HEK293 (cell line): ENCODE measurements around the gene CNTNAP5.

Source experiments
- CTCF ChIA-PET: fragments of 350-600 bp; formaldehyde crosslinking; extraction: SDS; loops from one replicate; lab custom pipeline; 2021; ENCODE audit warnings: antibody characterized with exemption; lab: Yijun Ruan, JAX
- POLR2A ChIA-PET: fragments of 300-600 bp; formaldehyde crosslinking; extraction: SDS; loops from one replicate; lab custom pipeline; 2020; ENCODE audit warnings: antibody characterized with exemption, inconsistent platforms; lab: Yijun Ruan, JAX
- H3K27ac ChIP-seq: fragments of 200-500 bp; sonication (Bioruptor generic); 2 replicates; pipeline ENCODE4 v1.5.1; 2014; ENCODE audit warnings: low read depth, low read length, control low read depth, inconsistent platforms; ENCODE audit errors: extremely low read depth
- H3K36me3 ChIP-seq, 2 experiments: fragments of 200-500 bp in 1 of 2; sonication (Bioruptor generic) in 1 of 2; 1 replicate in 1 of 2; 2 replicates in 1 of 2; pipeline ENCODE4 v1.5.1; 2014 to 2017; ENCODE audit warnings: inconsistent platforms in 2 of 2, low read length in 2 of 2; ENCODE audit not compliant: control insufficient read depth in 2 of 2, insufficient read depth in 1 of 2
- H3K4me1 ChIP-seq: fragments of 200-500 bp; sonication (Bioruptor generic); 2 replicates; pipeline ENCODE4 v1.5.1; 2014; ENCODE audit warnings: mild to moderate bottlenecking, low read length, inconsistent platforms; ENCODE audit not compliant: control insufficient read depth, insufficient read depth
- H3K4me3 ChIP-seq: 2 replicates; pipeline ENCODE4 v1.5.1; 2011; ENCODE audit warnings: low read depth, mild to moderate bottlenecking, control low read depth, low read length, moderate library complexity
- H3K9me3 ChIP-seq: fragments of 200-500 bp; sonication (Bioruptor generic); 2 replicates; pipeline ENCODE4 v1.5.1; 2014; ENCODE audit warnings: low read depth, low read length, inconsistent platforms; ENCODE audit not compliant: control insufficient read depth, insufficient read depth
- ELK4 ChIP-seq: IDR thresholded peaks from 2 replicates; pipeline ENCODE4 v1.6.1; 2011; ENCODE audit warnings: mild to moderate bottlenecking, low read depth, low read length, borderline replicate concordance
- GFI1B ChIP-seq: fragments of 450-650 bp; formaldehyde crosslinking; IDR thresholded peaks from 2 replicates; pipeline ENCODE4 v1.5.1; 2016; ENCODE audit warnings: missing biosample characterization, missing genetic modification characterization
- HOXA7 ChIP-seq: sonication (generic); formaldehyde crosslinking; IDR thresholded peaks from 2 replicates; pipeline ENCODE4 v1.8.1; 2022; ENCODE audit warnings: missing genetic modification reagents, borderline replicate concordance
- KLF10 ChIP-seq: fragments of 450-650 bp; IDR thresholded peaks from 2 replicates; pipeline ENCODE4 v1.5.1; 2018; ENCODE audit warnings: missing biosample characterization, mild to moderate bottlenecking, missing genetic modification characterization
- KLF17 ChIP-seq: fragments of 450-650 bp; formaldehyde crosslinking; IDR thresholded peaks from 2 replicates; pipeline ENCODE4 v1.5.1; 2016; ENCODE audit warnings: missing biosample characterization, missing genetic modification characterization
- MZF1 ChIP-seq: fragments of 450-650 bp; formaldehyde crosslinking; IDR thresholded peaks from 2 replicates; pipeline ENCODE4 v1.5.1; 2017; ENCODE audit warnings: missing biosample characterization, missing genetic modification characterization, borderline replicate concordance
- PRDM1 ChIP-seq: fragments of 450-650 bp; formaldehyde crosslinking; IDR thresholded peaks from 2 replicates; pipeline ENCODE4; 2016; ENCODE audit warnings: missing biosample characterization, missing genetic modification characterization
- REPIN1 ChIP-seq: fragments of 450-650 bp; formaldehyde crosslinking; IDR thresholded peaks from 2 replicates; pipeline ENCODE4 v1.5.1; 2017; ENCODE audit warnings: missing biosample characterization, missing genetic modification characterization, low read depth
- SALL2 ChIP-seq: fragments of 450-650 bp; formaldehyde crosslinking; IDR thresholded peaks from 2 replicates; pipeline ENCODE4 v1.5.0; 2017; ENCODE audit warnings: missing biosample characterization, mild to moderate bottlenecking, missing genetic modification characterization, borderline replicate concordance
- SP3 ChIP-seq: fragments of 450-650 bp; formaldehyde crosslinking; IDR thresholded peaks from 2 replicates; pipeline ENCODE4 v1.5.1; 2016; ENCODE audit warnings: missing biosample characterization, missing genetic modification characterization
- ZBTB6 ChIP-seq: fragments of 450-650 bp; formaldehyde crosslinking; IDR thresholded peaks from 2 replicates; pipeline ENCODE4 v1.5.1; 2017; ENCODE audit warnings: missing biosample characterization, missing genetic modification characterization
- ZFP3 ChIP-seq: fragments of 450-650 bp; formaldehyde crosslinking; IDR thresholded peaks from 2 replicates; pipeline ENCODE4 v1.5.1; 2016; ENCODE audit warnings: low read depth, missing biosample characterization, missing genetic modification characterization
- ZNF114 ChIP-seq: fragments of 450-650 bp; formaldehyde crosslinking; IDR thresholded peaks from 2 replicates; pipeline ENCODE4 v1.5.0; 2017; ENCODE audit warnings: missing biosample characterization, missing genetic modification characterization
- ZNF146 ChIP-seq: fragments of 450-650 bp; formaldehyde crosslinking; IDR thresholded peaks from 2 replicates; pipeline ENCODE4 v1.5.1; 2016; ENCODE audit warnings: missing biosample characterization, missing genetic modification characterization
- ZNF157 ChIP-seq: fragments of 450-650 bp; formaldehyde crosslinking; IDR thresholded peaks from 2 replicates; pipeline ENCODE4 v1.5.1; 2016; ENCODE audit warnings: missing biosample characterization, missing genetic modification characterization
- ZNF16 ChIP-seq: fragments of 450-650 bp; formaldehyde crosslinking; IDR thresholded peaks from 2 replicates; pipeline ENCODE4 v1.5.1; 2016; ENCODE audit warnings: low read depth, missing biosample characterization, missing genetic modification characterization
- ZNF175 ChIP-seq: fragments of 450-650 bp; formaldehyde crosslinking; IDR thresholded peaks from 2 replicates; pipeline ENCODE4 v1.5.1; 2016; ENCODE audit warnings: missing biosample characterization, missing genetic modification characterization
- ZNF184 ChIP-seq: fragments of 450-650 bp; IDR thresholded peaks from 2 replicates; pipeline ENCODE4 v1.5.1; 2018; ENCODE audit warnings: missing biosample characterization, mild to moderate bottlenecking, missing genetic modification characterization
- ZNF211 ChIP-seq: fragments of 450-650 bp; formaldehyde crosslinking; IDR thresholded peaks from 2 replicates; pipeline ENCODE4 v1.5.1; 2016; ENCODE audit warnings: low read depth, missing biosample characterization, missing genetic modification characterization
- ZNF221 ChIP-seq: fragments of 450-650 bp; formaldehyde crosslinking; IDR thresholded peaks from 2 replicates; pipeline ENCODE4 v1.5.1; 2017; ENCODE audit warnings: missing biosample characterization, missing genetic modification characterization, borderline replicate concordance
- ZNF23 ChIP-seq: fragments of 450-650 bp; formaldehyde crosslinking; IDR thresholded peaks from 2 replicates; pipeline ENCODE4 v1.5.1; 2016; ENCODE audit warnings: missing biosample characterization, missing genetic modification characterization, borderline replicate concordance
- ZNF248 ChIP-seq: fragments of 450-650 bp; formaldehyde crosslinking; IDR thresholded peaks from 2 replicates; pipeline ENCODE4 v1.5.1; 2017; ENCODE audit warnings: missing biosample characterization, missing genetic modification characterization
- ZNF266 ChIP-seq: fragments of 450-650 bp; formaldehyde crosslinking; IDR thresholded peaks from 2 replicates; pipeline ENCODE4 v1.5.1; 2016; ENCODE audit warnings: missing biosample characterization, missing genetic modification characterization, low read depth
- ZNF426 ChIP-seq: fragments of 450-650 bp; formaldehyde crosslinking; IDR thresholded peaks from 2 replicates; pipeline ENCODE4 v1.5.1; 2017; ENCODE audit warnings: missing biosample characterization, missing genetic modification characterization, mild to moderate bottlenecking, inconsistent platforms, moderate library complexity
- ZNF473 ChIP-seq: fragments of 450-650 bp; formaldehyde crosslinking; IDR thresholded peaks from 2 replicates; pipeline ENCODE4 v1.5.1; 2017; ENCODE audit warnings: missing biosample characterization, missing genetic modification characterization
- ZNF529 ChIP-seq: fragments of 450-650 bp; formaldehyde crosslinking; IDR thresholded peaks from 2 replicates; pipeline ENCODE4 v1.5.1; 2017; ENCODE audit warnings: missing genetic modification characterization, missing biosample characterization; ENCODE audit not compliant: insufficient replicate concordance
- ZNF530 ChIP-seq: fragments of 450-650 bp; formaldehyde crosslinking; IDR thresholded peaks from 2 replicates; pipeline ENCODE4 v1.5.1; 2016; ENCODE audit warnings: low read depth, missing biosample characterization, missing genetic modification characterization
- ZNF580 ChIP-seq: fragments of 450-650 bp; formaldehyde crosslinking; IDR thresholded peaks from 2 replicates; pipeline ENCODE4 v1.5.1; 2016; ENCODE audit warnings: missing biosample characterization, missing genetic modification characterization
- ZNF692 ChIP-seq: fragments of 450-650 bp; formaldehyde crosslinking; IDR thresholded peaks from 2 replicates; pipeline ENCODE4 v1.5.1; 2016; ENCODE audit warnings: missing biosample characterization, missing genetic modification characterization
- ZNF707 ChIP-seq: fragments of 450-650 bp; formaldehyde crosslinking; IDR thresholded peaks from 2 replicates; pipeline ENCODE4 v1.5.1; 2016; ENCODE audit warnings: missing biosample characterization, missing genetic modification characterization
- ZNF777 ChIP-seq: fragments of 450-650 bp; formaldehyde crosslinking; IDR thresholded peaks from 2 replicates; pipeline ENCODE4 v1.5.1; 2017; ENCODE audit warnings: missing biosample characterization, missing genetic modification characterization, borderline replicate concordance

Gene CNTNAP5

GRCh38 chr2:124882423-124882822 is 857.3 kb downstream of the CNTNAP5 start (continued):
- TF ChIP-seq GFI1B (tag by site-specific recombination) (no peak), ZNF175 (tag by site-specific recombination) (no peak), HOXA7 (CRISPR knock-in tag) (no peak), ELK4 (no peak)

GRCh38 chr2:124883595-124883994 is 858.5 kb downstream of the CNTNAP5 start:
- Histone ChIP-seq H3K9me3 (no peaks in the 10 kb centered on the region), H3K36me3 (no peaks in the 10 kb centered on the region), H3K4me1 (no peaks in the 10 kb centered on the region), H3K27ac (no peak overlapping the region), H3K4me3 (no peak overlapping the region)
- TF ChIP-seq SP3 (tag by site-specific recombination) (no peak), ZNF221 (tag by site-specific recombination) (no peak), MZF1 (tag by site-specific recombination) (no peak), ZNF23 (tag by site-specific recombination) (no peak), KLF10 (no peak), ZNF692 (tag by site-specific recombination) (no peak), KLF17 (no peak), ZNF530 (tag by site-specific recombination) (no peak), ZNF248 (tag by site-specific recombination) (no peak), PRDM1 (tag by site-specific recombination) (no peak)
- ChIA-PET CTCF (no interaction called here), POLR2A (no interaction called here)

GRCh38 chr2:124884315-124884714 is 859.2 kb downstream of the CNTNAP5 start:
- CTCF ChIA-PET: no interaction called here
- TF ChIP-seq ZNF157 (tag by site-specific recombination) (no peak), ZNF266 (tag by site-specific recombination) (no peak), SALL2 (no peak), ZBTB6 (no peak), ZNF777 (tag by site-specific recombination) (no peak), REPIN1 (tag by site-specific recombination) (no peak), ZNF114 (no peak), ZNF580 (no peak), ZNF529 (tag by site-specific recombination) (no peak), ZNF16 (tag by site-specific recombination) (no peak), ZFP3 (tag by site-specific recombination) (no peak), ZNF146 (no peak), ZNF707 (tag by site-specific recombination) (no peak), ZNF426 (tag by site-specific recombination) (no peak), ZNF184 (tag by site-specific recombination) (no peak), ZNF473 (tag by site-specific recombination) (no peak), ZNF211 (tag by site-specific recombination) (no peak)
- no peak overlapping the region for H3K27ac ChIP-seq
- no peaks in the 10 kb centered on the region for H3K9me3 ChIP-seq
- no peaks in the 10 kb centered on the region for H3K36me3 ChIP-seq
- H3K4me1 ChIP-seq: no peaks in the 10 kb centered on the region
- POLR2A ChIA-PET: no interaction called here
- H3K4me3 ChIP-seq: no peak overlapping the region
